GM21737 (cell line): Measurements from ENCODE around the gene DIS3L2.

Experiments
- ATAC-seq: cut with Tn5 transposase; IDR thresholded peaks from one replicate; pipeline ENCODE4 v1.9.1; 2021; ENCODE audit warnings: mild to moderate bottlenecking, moderate library complexity; ENCODE audit not compliant: unreplicated experiment

DIS3L2 gene

DNA sequence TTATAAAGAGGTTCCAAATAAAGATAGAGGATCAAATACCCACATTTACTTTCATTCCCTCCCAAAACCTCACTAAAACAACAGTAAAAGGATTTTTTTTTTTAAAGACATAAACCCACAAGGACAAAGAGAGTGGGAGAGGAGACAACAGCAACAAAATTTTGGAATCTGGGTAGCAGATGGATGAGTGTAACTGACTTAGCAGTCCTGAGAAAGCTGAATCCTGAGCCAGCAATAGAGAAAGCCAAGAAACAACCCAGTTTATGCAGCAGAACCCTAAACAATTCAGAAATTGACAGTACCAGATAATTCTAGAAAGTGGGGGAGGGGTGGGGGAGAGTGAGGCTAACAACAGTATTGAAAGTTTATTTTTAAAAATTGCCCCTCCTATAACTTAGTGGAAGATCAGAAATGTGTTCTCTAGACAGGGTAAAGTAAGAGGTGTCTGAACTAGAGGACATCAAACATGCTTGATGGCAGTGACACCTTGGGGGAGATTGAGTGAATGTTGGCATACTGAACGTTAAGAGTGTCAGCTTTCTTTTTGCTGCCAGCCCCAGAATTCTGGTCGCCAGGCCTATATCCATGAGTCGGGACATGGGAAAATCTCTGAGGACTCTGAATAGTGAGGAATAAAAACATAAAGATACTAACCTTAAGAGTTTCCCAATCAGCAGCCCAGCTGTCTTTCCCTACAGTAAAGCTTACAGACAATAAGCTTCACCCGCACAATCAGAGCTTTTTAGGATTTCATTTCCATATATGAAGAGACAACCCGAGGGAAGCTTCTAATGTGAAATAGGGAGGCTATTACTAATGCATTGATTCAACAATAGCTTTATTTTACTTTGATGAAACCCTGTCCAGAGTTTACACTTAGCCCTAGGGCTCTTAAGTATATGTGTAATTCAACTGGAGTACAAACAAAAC lies 289.0 kb downstream of the DIS3L2 start:
- no peak for ATAC-seq

DNA sequence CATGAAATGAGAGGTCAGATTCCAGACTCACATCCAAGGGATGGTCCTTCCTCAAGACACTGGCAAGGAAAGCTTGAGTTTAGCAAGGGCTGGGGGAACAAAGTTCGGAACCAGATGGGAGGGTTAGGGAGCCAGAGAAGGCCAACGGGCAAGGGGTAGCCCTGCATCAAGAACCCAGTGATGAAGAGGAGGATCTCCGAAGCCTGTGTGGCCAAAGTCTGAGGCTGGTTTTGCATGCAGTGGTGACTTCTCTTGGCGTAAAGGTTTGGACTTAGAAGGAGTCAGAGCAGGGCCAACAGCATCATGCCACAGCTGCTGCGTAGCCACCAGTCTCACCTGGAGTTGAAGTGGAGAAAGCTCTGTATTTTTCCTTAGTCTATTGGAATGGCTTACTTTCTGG lies 293.5 kb downstream of the DIS3L2 start:
- no peak for ATAC-seq

DNA sequence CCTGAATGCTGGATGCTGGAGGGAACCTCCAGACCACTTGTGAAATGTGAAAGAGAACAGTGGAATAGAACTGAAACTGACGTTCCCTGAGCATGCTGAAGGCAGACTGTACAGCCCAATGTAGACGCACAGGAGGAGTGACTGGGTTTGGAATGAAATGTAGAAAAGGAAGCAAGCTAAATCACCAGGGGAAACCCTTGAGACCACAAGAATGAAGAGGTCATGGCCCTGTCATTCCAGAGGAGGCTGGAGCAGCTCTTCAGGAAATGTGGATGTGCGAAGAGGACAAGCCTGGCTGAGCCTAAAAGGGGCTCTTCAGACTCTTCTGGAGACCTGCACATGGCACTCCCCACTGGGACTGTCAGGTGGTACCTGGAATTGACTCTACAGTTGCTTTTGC lies 298.6 kb downstream of the DIS3L2 start:
- no peak for ATAC-seq

DNA sequence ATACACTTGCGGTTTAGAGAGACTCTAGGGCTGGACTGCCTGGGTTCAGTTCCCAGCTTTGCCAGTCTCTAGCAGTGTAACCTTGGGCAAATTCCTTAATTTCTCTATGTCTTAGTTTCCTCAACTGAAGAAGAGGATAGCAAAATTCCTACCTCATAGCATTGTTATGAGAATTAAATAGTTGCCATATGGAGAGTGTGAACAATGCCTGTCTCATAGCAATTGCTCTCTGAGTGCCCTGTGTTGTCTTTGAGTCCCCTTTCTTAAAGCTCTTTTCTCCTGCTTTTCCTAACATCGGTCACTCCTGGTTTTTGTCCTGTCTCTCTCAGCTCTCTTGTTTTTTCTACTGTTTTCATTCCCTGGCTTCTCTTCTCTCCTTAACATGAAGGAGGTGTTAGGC lies 300.3 kb downstream of the DIS3L2 start:
- no peak for ATAC-seq

DNA sequence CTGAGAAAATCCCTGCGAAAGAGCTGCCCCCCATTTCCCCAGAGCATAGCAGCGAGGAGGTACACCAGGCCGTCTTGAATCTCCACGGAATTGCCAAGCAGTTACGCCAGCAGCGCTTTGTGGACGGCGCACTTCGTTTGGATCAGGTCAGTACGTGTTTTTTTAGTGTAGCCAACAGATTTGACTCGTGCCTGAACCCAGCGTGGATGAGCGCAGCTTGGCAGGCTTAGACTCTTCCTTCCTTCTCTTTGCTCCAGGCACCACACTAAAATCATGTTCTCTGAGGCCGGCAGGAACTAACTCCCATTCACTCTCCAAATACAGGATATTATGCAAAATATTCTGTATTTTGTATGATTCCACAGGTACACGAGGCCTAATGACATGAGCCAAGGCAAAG lies 301.8 kb downstream of the DIS3L2 start:
- no peak for ATAC-seq

DNA sequence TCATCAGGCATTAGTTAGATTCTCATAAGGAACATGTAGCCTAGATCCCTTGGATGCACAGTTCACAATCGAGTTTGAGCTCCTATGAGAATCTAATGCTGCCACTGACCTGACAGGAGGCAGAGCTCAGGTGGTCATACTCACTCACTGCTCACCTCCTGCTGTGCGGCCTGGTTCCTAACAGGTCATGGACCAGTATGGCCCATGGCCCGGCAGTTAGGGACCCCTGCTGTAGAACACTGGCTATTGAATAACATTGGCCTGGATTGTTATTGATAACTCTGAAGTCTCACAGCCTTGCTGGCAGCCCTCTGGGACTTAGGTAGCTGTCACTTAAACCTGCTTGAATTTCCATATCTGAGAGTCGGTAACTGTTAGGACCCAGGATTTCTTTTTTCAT lies 302.6 kb downstream of the DIS3L2 start:
- ATAC-seq = no peak

DNA sequence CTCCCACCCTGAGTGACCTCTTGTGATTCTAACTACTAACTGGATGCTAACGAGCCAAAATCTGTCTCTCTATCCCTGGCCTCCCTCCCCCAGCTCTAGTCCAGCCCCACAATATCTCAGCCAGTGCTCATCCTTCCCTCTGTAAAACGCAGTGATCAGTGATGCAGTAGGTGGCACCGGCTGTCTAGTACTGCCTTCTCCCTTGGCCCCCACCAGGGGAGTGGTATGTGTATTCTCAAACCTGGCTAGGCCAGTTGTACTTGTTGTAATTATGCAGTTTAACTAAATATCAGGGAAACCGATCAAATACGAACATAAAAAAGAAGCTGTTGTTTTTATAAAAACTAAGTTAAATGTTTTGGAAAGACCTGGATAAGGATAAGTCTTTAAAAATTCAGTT lies 303.8 kb downstream of the DIS3L2 start:
- no peak for ATAC-seq

DNA sequence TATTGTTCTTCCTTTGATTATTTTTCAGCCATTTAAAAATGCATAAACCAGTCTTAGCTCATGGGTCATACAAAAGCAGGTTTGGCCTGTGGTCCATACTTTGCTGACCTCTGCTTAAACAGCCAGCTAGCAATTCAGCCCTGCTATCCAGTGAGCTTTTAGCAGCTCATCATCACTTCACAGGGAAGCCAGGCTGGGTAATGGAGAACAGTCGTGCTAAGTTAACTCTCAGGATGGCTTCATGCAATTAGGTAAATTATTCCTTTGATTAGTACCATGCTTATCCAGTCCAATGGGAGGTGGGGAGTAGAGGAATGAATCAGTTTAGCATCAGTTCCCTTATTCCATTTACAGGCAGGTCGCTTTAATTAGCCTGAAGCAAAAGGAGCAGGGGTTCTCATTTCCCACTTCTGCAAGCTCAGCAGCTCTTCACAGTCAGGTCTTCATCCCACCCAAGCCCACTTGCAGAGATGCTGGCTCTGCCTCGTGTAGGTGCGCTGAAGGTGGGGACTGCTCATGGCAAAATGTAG lies 307.2 kb downstream of the DIS3L2 start:
- no peak for ATAC-seq

DNA sequence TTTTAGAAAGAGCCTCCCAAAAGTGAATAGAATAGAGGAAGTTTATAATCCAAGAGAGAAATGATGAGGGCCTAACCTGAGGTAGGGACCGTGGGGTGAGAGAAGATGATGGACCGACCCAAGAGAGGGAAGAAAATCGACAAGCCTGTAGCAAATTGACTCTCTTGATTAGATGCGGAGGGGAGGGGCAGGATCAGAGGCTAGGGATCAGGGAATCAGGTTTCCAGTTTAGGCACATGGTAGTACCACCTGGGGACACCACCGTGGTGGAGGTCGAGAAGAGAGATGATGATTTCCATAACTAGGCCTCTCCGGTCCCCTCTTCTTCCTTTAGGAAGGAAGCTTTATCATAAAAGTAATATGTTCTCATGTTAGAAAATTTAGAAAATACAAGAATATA lies 308.4 kb downstream of the DIS3L2 start:
- ATAC-seq = no peak

DNA sequence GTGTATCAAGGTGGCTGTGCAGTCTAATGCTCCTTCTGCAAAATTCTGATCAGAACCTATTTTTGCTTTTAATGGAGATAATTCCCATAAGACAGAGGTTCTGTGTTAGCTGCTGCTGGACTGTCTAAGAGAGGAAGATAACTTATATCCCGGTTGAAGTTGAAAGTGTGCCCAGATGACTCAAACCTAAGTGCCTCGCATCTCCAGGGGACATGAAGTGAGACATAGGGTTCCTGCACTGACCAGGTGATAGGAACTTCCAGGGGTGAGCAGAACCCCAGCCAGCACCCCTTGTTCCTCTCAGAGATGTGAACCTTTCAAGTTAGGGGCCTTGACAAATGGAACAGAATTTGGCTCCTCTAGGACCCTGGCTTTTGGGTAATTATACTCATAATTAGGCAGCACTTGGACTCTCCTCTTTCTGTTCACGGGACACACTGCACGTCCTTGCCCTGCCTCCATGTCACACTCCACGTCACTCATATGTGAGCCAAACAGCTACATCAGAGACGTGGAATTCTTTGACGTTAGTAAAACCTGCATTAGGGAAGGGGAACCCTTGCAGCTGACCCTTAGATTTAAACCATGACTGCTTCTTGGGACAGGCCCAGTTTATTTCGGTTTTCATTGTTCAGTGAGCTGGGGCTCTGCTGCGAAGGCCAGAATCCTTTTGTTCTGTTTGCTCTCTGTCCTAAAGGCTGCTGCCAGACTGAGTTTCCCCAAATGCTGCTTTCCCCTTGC lies 312.6 kb downstream of the DIS3L2 start:
- no peak for ATAC-seq

DNA sequence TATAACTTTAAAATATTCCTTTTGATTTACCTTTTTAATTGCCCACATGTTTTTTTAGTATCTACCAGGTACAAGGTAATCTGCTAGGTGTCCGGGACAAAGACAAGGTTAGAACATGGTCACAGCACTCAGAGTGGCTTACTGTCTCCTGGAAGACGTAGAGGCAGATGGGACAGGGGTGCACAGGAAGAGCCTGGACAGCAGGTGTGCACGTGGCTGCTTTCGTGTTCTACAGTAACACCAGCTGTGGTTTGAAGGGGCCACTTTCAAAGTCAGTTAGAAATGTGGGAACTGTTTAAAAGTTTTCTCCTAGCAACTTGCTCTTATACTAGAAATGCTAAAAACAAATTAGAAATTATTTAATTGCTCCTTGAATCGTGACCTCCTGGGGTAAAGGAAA lies 314.2 kb downstream of the DIS3L2 start:
- no peak for ATAC-seq

DNA sequence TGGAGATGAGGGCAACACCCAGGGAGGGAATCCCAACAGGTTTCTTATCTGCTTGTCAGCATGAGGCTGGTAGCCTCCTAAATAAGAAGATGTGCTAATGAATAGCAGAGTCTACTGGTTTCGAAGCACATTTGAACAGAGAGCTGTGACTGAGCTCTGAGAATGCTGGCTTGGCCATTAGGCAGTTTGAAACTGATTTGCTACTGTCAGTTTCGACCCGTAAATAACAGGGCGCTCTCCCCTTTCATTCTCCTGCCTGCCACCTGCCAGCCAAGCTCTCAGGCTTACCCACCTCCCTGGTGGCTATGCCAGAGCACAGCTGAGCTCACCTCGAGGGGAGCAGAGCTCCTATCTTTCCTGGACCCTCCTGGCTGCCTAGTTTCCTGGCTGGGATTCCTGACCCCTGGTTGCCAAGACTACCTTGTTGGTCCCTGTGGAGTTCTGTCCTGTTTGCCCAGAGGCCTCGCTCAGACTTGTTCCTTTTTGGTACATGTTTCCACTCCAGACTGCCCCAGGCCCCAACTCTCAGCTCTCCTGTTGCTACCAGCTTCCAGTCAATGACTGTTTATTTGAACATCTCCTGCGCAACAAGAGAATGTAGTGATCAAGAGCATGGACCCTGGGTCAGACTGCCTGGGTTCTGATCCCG lies 314.7 kb downstream of the DIS3L2 start:
- no peak for ATAC-seq

DNA sequence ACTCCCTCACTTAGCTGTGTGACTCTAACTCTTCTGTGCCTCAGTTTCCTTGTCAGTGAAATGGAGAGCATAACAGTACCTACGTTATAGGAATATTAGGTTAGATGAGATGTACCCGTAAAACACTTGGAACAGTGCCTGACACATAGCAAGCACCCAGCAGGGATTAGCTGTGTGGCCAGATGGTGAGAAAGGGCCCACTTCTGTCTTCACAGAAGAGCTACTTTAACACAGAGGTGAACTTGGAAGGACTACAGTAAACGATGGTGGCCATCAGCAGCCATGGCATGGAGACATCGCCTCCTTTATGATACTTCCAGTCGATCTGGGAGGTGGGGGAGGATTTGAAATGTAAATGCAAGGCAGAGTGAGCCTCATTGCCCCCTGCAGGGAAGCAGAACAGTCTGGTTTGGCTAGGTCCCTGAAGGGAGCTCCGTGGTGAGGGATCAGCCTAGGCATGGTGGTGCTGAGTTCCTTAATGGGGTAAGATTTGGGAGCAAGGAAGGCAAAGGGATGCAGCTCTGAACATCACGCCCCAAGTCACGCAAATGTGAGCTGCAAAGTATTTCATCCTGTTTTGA lies 315.3 kb downstream of the DIS3L2 start:
- no peak for ATAC-seq

DNA sequence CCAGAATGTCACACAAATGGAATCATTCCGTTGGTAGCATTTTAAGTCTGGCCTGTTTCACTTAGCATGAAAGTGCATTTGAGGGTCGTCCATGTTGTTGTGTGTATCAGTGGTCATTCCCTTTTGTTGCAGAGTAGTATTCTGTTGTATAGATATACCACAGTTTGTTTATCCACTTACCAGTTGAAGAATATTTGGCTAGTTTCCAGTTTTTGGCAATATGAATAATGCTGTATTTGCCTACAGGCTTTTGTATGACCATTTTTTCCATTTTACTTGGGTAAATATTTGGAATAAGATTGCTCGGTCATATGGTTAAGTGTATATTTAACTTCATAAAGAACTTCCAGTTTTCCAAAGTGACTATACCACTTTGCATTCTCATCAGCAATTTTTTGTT lies 317.0 kb downstream of the DIS3L2 start:
- ATAC-seq = no peak

DNA sequence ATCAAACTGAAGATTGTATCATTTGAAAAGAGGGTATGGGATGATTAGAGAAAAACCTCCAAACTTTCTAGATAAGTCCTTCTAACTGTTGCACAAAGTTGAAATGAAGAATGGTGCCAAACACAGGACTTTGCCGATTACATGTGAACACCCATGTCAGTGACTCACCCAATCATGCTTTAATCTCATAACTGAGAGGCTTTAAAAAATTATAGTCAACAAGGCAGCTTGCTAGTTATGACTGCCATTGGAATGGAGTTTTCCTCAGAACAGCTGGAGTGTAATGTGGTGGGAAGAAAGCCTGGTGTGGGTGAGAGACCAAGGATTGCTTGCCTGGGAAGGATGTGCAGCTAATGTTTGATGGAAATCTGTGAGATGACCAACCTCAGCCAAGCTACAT lies 318.8 kb downstream of the DIS3L2 start:
- ATAC-seq = no peak

DNA sequence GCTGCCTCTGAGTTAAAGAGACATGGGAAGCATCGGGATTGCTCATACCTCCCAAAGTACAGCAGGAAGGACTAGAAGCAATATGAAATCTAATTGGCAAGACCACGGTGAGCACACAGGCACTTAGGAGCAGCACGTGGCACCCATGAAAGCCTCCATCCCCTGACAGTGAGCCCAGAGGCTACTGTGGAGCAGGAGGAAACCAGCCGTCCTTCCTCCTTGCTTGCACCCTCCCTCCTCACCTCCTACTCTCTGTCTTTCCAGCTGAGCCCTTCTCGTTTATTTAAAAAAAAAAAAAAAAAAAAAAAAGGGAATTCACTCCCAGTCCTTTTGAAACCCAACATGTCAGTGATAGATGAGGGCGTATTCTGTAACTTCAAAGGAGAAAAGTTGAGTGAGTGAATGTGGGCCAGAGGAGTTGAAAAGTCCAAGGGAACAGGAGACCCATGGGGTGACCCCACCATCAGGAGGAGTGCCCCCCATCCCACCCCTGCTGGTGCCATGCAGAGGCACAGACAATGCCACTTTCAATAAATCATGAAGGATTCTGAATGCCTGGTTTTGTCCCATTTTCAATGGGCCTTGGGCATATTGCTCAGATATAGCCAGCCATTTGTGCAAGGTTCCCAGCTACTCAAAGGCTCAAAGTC lies 320.5 kb downstream of the DIS3L2 start:
- no peak for ATAC-seq

DNA sequence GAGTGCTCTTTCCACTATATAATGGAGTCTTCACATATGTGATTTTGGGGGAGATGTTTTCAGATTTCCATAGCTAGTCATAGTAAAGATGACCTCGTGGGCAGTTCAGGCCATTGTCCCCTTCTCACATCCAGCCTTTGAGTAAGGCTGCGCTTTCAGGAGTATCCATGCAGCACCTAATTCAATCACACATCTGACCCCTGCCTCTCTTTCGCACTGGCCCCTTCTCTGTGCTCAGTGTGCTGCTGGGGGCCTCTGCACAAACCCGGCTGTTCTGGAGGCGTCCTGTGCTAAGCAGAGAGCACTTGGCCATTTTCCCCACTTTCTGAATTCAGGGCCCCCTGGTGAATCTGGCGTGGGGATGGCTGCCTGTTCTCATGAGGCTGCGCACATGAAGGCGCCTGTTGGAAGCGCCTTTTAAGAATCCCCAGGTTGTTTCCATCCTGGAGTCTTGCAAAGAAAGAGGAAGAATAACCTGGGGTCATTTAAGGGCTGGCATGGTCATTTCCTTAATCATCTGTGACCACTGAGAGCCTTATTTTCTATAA lies 321.1 kb downstream of the DIS3L2 start:
- ATAC-seq = no peak

DNA sequence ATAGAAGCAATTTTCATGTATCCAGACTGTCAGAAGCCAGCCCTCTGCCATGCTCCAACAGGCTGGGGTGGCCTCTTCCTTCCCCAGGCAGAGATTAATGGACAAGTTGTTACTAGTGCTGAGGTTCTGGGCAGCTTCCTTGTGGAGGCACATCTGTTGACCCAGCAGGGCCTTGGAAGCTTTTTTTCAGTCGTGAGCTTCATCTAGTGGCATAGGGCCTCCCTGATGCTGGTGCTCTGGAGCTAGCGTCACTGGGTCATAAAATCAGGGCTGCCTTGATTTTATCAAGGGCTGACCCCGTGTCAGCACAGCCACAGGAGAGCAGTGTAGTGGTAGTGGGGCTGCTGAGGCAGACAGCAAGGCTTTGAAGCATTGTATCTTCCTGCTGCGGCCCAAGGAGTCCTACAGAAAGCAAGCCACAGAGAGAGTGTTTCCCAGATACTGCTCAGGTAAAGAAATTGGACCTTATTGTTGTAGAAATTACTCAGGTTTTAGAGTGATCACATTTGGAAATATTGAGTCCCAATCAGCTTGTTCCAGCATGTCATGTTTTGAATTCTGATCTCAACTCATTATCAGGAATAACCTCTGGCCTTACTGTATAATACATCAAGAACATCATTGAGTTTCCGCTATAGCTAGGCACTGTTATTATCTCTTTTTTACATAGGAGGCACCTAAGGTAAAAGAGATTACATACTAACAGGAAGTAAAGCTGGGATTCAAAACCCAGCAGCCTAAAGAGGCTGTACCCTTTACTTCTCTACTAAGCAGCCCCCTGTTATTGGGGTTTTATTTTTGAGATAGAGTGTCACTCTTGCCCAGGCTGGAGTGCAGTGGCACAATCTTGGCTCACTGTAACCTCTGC lies 324.7 kb downstream of the DIS3L2 start:
- no peak for ATAC-seq

DNA sequence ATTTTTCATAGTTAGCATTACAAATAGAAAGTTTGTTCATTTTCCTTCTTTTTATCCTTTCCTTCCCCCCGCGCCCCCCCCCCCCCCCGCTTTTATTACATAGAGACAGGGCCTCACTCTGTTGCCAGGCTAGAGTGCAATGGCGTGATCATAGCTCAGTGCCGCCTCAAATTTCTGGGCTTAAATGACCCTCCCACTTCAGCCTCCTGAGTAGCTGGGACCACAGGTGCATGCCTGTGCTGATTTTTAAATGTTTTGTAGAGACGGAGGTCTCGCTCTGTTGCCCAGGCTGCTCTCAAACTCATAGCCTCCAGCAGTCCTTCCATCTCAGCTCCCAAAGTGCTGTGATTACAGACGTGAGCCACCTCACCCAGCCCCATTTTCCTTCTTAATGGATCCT lies 325.8 kb downstream of the DIS3L2 start:
- no peak for ATAC-seq
